Activated CD4-positive, alpha-beta T cell treated with anti-CD3 and anti-CD28 coated beads, Interleukin-2, amount 50 U/mL, for 1 hour (primary cell): ENCODE results near the gene BTNL9.
"Not testable (repeated sequence)": the region's sequence is repeated elsewhere in the genome, so short reads cannot be mapped to it uniquely, and the experiment has no call there.

Experiments
- DNase-seq: peaks from one replicate; pipeline ENCODE4 v3.0.0-alpha.2; 2020

The BTNL9 gene

DNA sequence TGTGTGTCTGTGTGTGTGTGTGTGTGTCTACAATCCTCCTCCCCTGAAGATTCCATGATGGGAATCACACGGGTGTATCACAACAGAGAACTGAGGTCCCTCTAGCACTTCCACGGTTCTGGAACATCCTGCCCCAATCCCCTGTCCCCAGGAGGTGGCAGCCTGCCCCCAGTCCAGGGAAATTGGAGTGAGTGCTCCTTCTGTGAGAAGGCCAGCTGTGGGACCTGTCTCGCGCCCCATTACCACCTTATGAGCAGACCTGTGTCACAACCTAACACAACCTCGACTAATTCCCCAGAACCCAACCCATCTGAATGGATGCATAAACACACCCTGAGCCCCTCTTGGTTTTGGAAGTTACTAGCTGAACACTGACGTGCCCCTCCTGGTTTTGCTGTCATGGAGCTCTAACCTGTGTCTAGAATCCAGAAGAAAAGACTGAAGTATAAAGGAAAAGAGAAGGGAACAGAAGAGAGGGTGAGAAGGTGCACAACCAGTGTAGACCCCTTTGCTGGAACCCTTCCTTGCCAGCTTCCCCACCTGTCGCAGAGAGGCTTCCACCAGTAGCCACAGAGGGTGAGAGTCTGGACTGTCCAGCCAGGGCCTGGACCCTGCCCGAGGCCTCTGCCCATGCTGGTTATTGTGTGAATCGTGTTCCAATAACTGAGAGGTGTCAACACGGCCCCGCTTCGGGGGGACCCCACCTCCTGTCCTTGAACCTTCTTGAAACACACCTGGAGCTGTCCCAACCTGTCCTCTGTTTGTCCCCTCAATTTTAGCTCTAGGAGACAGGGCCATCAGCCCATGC is 3.4 kb downstream of the BTNL9 start:
- no peak for DNase-seq

DNA sequence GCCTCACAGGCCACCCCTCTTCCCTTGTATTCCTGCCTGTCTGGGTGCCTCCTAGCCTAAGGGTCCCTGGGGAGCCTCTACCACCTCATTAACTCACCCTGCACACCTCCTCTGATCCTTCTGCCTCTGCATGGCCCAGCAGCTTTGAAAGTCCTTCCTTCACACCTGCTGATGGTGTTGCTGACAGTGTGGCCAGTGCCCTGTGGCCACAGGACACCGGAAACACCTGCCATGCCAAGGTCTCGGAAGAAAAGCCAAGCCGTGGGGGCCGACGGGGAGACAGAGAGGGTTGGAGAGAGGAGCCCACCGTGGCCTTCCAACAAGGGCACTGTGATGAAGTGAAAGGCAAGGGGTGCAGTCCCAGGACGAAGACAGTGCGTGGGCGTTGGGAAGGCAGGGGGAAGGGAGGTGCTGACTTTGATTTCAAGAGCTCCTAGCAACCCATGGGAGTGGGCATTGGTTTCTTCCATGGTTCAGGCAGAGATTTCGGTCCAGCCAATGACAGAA is 4.1 kb downstream of the BTNL9 start:
- DNase-seq: no peak

DNA sequence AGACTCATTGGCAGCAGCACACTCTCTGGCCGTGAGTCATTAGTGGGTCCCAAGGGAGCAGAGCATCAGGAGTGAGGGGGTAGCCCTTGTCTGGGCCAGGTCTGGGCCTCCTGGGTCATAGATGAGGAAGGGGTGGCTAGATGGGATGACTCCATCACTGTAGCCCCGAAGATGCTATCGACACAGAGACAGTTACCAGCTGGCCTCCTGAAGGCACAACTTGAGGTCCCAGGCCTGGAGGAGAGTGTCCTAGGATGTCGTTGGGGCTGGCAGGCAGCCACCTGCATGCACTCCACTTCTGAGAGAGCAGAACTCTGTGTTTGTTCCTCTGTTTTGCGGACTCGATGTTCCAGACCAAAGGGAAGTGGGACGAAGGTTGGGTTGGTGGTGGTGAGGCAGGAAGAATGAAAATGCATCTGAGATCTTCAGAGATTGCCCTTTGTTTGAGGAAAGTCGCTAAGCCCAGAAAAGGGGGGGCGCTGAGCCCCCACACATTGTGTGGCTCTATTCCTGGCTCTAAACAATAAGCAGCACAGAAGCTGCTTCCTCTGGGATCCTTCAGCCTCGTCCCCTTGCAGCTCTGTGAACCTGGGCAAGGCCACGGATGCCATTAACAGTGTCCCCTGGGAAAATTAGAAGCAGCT is 4.7 kb downstream of the BTNL9 start:
- DNase-seq: no peak

DNA sequence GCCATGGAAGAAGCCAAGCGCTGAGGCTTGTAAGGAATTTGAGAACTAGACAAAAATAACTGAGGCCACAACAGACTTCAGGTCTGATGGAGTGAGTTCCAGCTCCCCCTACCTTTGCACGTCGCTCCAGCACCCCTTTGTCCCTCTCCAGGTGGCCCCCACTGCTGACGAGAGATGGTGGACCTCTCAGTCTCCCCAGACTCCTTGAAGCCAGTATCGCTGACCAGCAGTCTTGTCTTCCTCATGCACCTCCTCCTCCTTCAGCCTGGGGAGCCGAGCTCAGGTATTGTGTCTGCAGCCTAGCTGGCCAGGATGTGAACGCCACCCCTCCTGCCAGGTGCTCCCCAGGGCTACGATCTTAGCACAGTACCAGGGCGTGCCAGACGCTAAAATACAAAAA is 5.2 kb downstream of the BTNL9 start:
- no peak for DNase-seq

DNA sequence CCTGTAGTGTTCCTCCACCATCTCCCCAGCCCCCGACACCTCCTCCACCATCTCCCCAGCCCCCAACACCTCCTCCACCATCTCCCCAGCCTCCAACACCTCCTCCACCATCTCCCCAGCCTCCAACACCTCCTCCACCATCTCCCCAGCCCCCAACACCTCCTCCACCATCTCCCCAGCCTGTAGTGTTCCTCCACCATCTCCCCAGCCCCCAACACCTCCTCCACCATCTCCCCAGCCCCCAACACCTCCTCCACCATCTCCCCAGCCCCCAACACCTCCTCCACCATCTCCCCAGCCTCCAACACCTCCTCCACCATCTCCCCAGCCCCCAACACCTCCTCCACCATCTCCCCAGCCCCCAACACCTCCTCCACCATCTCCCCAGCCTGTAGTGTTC is 5.8 kb downstream of the BTNL9 start:
- DNase-seq: not testable (repeated sequence)

DNA sequence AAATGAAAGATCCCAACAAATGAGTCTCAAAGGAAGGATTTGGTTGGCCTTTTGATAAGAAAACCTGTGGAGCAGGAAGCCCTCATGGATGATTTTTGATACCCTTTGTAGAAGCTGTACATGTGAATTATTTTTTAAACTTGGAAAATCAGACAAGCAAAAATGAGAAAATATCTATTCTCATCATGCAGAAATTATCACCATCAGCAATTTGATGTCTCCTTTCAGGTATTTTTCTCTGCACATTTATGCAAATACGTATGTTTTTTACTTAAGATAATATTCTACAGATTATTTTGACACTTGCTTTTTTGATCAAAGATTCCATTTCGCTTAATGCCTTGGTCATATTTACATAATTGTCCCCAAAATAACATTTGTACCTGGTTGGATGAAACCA is 7.2 kb downstream of the BTNL9 start:
- no peak for DNase-seq

DNA sequence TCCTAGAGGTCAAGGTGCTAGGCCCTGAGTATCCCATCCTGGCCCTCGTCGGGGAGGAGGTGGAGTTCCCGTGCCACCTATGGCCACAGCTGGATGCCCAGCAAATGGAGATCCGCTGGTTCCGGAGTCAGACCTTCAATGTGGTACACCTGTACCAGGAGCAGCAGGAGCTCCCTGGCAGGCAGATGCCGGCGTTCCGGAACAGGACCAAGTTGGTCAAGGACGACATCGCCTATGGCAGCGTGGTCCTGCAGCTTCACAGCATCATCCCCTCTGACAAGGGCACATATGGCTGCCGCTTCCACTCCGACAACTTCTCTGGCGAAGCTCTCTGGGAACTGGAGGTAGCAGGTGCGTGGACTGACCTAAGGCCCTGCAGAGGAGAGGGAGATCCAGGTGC is 7.9 kb downstream of the BTNL9 start:
- no peak for DNase-seq

DNA sequence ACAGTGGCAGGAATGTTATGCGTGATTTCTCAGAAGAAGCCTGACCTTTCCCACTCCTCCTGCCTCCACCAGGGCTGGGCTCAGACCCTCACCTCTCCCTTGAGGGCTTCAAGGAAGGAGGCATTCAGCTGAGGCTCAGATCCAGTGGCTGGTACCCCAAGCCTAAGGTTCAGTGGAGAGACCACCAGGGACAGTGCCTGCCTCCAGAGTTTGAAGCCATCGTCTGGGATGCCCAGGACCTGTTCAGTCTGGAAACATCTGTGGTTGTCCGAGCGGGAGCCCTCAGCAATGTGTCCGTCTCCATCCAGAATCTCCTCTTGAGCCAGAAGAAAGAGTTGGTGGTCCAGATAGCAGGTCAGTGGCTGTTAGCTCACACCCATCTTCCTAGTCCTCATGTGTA is 9.9 kb downstream of the BTNL9 start:
- no peak for DNase-seq

DNA sequence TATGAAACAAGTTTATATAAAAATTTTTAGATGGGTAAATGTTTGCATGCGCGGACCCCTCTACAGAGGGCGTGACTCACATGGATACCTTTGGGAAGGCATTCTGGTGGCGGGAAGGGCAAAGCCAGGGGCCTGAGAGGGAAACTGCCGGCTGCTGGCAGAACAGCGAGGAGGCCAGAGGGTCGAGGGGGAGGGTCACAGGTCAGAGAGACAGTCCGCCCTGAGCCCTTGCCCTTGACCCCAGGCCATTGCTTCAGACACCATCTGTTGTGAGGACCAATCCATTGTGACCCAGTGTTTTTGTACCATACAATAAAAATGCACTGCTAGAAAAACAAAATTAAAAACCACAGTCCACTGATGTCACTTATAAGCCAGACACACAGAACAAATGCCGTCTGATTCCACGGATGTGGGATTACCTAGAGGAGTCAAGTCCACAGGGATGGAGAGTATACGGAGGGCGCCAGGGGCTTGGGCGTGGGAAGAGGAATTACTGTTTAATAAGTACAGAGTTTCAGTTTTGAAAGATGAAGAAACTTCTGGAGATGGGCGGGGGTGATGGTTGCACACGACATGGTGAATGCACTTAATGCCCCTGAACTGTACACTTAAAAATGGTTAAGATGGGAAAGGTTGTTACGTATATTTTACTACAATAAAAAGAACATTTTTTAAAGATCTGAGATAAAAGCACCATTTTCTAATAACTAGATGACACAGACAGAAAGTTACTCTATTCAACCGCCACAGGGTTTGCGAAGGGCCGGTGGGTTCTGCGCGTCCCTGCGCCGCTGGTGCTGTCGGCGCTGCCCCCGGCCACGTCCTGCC is 12.0 kb downstream of the BTNL9 start:
- no peak for DNase-seq

DNA sequence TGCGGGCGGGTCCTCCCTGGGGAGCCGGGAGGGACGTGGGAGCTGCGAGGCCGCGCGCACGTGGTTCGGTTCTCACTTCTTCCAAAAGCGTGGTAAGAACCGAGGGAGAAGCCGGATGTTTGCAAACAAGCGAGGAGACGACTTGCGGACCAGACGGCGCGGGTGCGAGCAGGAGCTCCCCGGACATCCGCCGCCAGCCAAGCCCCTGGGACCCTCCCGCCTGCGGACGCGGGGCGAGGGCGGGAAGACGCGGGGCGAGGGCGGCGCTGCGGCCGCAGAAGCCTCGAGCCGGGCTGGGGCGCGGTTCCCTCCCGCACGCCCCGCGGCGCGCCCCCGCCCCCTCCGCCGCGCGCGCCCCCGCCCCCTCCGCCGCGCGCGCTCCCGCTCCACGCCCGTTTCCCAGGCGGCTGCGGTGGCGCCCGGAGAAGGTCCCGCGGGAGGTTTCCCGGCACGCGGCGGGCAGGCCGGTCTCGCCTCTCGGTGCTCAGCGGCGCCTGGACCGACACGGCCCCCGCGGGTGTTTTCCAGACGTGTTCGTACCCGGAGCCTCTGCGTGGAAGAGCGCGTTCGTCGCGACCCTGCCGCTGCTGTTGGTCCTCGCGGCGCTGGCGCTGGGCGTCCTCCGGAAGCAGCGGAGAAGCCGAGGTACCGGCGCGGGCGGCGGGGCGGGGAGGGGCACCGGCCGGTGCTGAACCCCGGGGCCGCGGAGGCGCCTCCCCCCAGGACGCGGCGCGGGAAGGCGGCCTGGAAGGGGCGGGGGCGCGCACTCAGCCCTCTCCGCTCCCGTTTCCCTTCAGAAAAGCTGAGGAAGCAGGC is 12.8 kb downstream of the BTNL9 start:
- no peak for DNase-seq

DNA sequence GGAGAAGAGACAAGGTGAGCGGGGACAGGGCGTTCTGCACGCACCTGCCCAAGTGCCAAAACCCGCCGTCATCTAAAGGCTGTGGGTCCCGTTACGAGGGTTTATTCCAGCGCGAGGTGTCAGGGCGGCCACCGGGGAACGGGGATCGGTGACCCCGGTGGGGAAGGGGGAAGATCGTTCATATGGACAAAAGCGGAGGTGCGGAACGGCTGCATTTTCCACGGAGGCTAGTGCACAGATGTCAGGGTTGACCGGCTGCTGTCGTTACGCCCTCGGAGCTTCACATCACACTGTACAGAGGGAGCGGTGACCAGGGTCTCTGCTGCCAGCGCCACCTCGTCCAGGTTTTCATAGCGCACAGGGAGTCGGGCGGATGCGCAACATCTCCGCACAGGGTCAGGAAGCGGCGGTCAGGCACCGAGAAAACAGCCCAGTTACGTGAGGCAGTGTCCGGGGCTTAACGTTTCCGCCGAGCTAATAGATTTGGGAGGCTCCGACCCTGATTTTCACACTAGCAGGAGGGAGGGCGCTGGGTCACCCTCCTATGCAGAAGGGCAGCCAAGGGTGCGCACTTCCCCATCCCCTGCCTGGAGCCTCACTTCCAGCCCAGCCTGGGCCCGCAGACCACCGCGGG is 13.5 kb downstream of the BTNL9 start:
- DNase-seq: no peak

DNA sequence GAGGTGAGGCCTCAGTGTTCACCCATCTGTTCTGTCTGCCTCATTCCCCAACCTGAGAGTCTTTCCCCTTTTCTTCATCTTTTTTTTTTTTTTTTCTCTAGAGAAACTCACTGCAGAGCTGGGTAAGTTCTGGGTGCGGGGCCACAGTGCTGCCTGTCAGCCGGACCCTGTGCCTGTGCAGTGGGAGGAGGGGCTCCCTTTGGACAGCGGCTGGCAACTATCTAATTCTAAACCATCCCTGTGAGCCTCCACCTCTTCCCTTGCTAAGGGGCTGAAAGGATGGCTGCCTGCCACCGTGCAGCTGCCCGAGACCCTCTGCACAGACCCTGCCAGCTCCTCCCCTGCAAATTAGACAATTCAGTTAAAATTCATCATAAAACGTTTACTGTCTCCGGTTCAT is 14.1 kb downstream of the BTNL9 start:
- no peak for DNase-seq

DNA sequence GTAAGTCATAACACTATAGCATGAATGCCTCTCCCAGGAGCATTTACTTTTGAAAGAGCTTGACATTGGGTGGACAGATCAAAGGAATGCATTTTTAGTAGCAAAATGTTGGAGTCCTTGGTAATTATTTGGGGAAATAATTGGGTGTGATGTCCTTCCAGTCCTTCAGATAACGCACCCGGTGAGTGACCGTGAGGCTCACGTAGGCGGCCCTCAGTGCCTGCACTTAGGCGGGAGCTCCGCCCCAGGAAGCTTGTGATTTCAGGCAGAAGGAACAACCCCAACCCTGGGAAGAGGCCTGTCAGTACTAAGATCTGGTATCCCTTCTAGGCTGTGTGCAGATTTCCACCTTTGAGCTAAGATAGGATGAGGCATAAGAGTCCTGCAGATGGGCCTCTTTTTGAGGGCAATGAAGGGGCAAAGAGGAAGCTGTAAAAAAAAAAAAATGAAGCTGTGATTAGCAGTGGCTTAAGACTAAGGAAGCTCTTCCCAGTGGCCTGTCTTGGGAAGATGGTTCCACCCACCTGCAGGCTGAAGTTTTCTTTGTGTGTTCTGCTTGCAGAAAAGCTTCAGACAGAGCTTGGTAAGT is 14.9 kb downstream of the BTNL9 start:
- DNase-seq: no peak

DNA sequence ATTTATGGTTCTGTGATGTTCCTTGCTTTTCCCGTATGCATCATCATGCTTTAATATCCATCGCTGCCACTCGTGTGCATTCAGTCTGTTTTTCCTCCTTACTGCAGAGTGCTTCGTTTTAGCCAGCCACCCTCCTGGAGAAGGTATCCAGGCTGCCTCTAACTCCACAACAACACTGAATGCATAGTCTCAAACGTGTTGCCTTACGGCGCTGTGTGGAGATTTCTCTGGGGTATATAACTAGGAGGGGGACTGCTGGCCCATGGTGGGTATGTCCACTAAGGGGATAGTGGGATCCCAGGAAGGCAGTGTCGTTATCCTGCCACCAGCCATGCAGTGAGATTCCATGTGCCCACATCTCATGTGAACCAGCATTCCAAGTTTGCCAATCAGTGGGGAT is 16.4 kb downstream of the BTNL9 start:
- no peak for DNase-seq

DNA sequence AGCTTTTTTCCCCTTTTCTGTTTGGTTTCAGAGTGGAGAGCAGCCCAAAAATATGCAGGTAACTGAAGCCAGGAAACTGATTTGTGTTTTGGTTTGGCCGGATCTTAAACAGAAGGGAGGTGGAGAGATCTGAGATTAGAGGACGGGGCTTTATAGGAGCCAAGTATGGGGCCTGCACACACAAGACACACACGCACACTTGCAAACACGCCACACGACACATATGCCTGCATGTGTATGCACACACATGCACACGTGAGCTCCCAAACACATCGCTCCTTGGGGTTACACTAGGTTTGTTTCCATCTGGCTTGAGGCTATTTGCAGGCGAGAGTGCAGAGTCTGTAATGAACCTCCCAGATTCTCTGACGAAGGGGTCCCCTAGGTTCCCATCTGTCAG is 18.3 kb downstream of the BTNL9 start:
- DNase-seq: no peak

DNA sequence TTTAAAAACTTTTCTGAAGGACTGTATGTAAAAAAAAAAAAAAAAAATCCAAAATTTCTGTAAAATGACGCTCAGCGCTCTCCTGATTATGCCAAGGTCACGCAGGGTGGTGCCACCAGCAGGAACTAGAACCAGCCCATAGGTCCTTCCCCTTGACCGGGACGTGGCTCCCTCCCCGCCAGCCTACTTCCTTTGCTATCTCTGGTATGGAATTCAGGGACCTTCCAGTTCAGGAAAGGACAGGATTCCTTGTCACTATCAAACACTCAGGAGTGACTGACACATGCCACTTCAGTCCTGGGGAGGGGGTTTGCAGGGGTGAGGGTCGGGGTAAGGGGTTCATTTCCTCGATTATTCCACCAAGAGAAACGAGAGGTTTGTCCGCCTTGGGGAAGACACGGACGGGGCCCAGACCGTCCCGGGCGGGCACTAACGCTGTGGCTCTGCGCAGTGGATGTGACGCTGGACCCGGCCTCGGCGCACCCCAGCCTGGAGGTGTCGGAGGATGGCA is 18.8 kb downstream of the BTNL9 start:
- no peak for DNase-seq

DNA sequence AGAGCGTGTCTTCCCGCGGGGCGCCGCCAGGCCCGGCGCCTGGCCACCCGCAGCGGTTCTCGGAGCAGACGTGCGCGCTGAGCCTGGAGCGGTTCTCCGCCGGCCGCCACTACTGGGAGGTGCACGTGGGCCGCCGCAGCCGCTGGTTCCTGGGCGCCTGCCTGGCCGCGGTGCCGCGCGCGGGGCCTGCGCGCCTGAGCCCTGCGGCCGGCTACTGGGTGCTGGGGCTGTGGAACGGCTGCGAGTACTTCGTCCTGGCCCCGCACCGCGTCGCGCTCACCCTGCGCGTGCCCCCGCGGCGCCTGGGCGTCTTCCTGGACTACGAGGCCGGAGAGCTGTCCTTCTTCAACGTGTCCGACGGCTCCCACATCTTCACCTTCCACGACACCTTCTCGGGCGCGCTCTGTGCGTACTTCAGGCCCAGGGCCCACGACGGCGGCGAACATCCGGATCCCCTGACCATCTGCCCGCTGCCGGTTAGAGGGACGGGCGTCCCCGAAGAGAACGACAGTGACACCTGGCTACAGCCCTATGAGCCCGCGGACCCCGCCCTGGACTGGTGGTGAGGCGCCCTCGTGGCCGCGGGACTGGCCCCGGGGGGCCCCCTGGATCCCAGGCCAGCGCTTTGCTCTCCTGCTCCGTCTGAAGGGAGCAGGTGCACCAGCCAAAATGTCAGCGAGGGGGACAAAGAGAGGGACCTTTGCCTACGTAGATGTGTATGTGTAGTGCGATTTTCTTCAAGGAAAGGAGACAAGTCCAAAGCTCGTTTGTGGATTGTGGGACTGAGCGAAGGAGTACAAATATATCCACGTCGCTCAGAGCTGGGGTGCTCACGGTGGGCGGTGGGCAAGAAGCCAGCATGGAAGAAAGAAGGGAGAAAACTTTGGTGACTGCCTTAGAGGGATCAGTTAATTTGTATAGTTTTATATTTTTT is 19.5 kb downstream of the BTNL9 start:
- no peak for DNase-seq

DNA sequence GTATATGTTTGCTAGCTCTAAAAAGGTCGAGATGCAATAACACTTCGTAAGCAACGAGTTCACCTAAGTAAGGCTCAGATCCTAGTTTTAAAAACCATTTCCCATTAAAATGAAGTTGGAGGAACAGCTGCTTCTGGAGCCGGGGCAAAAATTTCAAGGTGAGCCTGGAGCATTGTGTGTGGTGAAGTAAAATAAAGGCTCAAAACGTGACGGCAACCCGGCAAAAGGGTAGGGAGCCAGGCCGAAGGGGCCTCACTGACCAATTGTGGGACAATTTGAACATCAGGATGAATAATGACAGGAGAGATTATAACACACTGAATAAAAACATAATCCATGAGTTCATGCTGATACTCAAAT is 20.1 kb downstream of the BTNL9 start:
- no peak for DNase-seq

DNA sequence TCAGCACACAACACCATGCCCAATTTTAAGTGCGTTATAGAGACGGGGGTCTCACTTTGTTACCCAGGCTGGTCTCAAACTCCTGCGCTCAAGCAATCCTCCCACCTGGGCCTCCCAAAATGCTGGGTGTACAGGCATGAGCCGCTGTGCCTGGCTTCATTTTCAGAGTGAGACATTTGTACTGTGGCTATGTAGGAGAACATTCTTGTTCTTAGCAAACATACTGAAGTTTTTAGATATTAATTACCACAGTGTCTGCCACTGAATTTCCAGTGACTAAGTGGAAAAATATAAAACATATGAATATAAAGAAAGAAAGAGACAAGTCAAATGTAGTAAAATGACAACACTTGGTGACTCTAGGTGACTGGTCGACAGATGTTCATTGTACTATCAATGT is 20.9 kb downstream of the BTNL9 start:
- no peak for DNase-seq

DNA sequence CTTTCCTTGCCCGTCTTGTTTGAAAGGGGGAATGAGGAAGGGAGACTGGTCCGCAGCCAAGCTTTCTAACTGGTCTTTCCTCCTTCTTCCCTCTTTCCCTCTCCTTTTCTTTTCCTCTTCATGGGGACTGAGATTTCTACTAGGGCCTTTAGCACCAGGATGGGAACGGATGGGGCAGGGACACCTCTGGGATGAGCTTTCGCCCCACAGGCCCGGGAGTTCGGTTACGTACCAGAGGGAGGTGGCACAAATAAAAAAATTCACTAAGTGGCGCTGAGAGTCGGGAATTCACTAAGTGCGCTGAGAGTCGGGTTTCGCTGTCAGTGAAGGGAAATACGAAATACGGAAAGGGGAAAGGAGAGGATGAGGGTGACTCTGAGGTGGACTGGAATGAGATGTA is 21.6 kb downstream of the BTNL9 start:
- no peak for DNase-seq

DNA sequence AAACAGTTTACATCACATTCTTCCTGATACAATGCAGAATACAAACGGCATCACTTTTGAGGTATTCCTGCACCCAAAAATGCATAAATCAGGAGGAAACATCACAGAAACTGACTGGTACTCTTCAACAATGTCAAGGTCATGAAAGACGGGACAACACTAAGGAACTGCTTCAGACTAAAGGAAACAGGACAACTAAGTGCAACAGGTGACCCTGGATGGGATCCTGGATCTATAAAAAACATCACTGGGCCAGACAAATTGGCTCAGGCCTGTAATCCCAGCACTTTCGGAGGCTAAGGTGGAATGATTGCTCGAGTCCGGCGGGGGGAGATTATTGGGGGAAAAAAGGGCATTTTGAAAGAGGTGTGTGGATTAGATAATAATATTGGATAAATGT is 22.6 kb downstream of the BTNL9 start:
- no peak for DNase-seq
